ENCODE measurements around the gene USP25. TPM values are rescaled to one million over a fixed set of nuclear protein-coding genes. Genes with fewer than 3 reads are reported as not detected.

USP25 gene
- total RNA-seq, 1 experiment from 2014 or later = 26.1 TPM

DNA sequence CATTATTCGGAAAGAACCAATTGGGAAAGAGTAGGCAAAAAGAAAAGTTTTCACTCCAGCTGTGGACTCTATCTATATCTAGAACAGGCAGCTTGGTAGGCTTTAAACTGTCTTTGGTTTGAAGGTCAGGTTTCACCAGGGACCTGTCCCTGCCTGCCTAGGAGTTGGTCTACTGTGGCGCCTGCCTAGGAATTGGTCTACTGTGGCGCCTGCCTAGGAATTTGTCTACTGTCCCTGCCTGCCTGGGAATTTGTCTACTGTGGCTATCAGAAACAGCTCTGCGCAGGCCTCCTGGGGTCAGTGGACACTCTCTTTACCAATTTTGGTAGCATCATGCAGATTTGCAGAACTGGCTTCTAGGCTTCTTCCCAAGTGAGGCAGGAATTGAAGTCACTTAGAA is 13.8 kb downstream of the USP25 start:
- TF ChIP-seq CTCF (IDR thresholded peaks at IDR 0.05) (no peak), POLR2AphosphoS5 (IDR thresholded peaks at IDR 0.05; ENCODE audit: low read depth, low read length) (no peak), REST (IDR thresholded peaks at IDR 0.05; ENCODE audit: insufficient read depth in 1 of 2, low read depth in 2 of 2, low read length in 1 of 2) (no peak), TCF7L2 (IDR thresholded peaks at IDR 0.05; ENCODE audit: low read depth, low read length) (no peak), SIN3A (IDR thresholded peaks at IDR 0.05; ENCODE audit: borderline replicate concordance, insufficient read depth, low read depth, low read length) (no peak)
- ChIA-PET CTCF (no interaction called here), POLR2A (no interaction called here)
- intact Hi-C loops (cut with micrococcal nuclease; ENCODE audit: unreplicated experiment) (no loop called here), in situ Hi-C loops (cut with HindIII; ENCODE audit: low pct_unique_long_range_greater_than_20kb, low sequenced_read_pairs) (no loop called here)
- Histone ChIP-seq H3K36me3 (ENCODE audit: control insufficient read depth, insufficient read depth, low read length) (no peaks in the 10 kb centered on the region), H3K4me3 (ENCODE audit: low read depth in 2 of 2, low read length in 2 of 2) (no peak overlapping the region), H3K27ac (ENCODE audit: low read length) (no peak overlapping the region), H3K9me3 (ENCODE audit: control insufficient read depth, insufficient read depth, low read depth, low read length) (no peaks in the 10 kb centered on the region), H3K4me1 (ENCODE audit: control insufficient read depth, insufficient read depth, low read length) (peaks cover 15% of the 10 kb centered on the region), H3K27me3 (ENCODE audit: control insufficient read depth, insufficient read depth, low read length) (no peaks in the 10 kb centered on the region)
- no TSS peak for BruUV-seq (replicated peaks)
- DNase-seq (ENCODE audit: low read depth, low spot score) = no peak
- ATAC-seq = no peak

DNA sequence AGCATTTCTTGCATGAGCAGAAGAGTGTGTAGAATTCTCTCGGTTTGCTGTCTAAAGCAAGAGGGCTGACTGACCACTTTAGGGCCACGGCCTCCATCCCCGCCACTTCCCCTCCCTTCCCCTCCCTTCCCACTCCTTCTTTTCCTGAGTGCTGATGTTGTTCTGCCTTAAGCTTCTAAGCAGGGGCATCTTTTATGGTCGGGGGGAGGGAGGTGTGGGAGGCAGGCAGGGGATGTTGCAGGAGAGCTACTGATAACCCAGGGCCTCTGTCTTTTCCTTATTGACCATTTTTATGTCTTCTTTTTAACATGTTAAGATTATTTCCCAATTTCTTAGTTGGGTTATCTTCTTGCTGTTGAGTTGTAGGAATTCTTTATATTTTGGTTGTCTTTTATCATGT is 15.1 kb downstream of the USP25 start:
- ChIA-PET POLR2A (no interaction called here), CTCF (no interaction called here)
- Histone ChIP-seq H3K4me3 (ENCODE audit: low read depth in 2 of 2, low read length in 2 of 2) (no peak overlapping the region), H3K9me3 (ENCODE audit: control insufficient read depth, insufficient read depth, low read depth, low read length) (no peaks in the 10 kb centered on the region), H3K4me1 (ENCODE audit: control insufficient read depth, insufficient read depth, low read length) (peaks cover 7% of the 10 kb centered on the region), H3K27ac (ENCODE audit: low read length) (no peak overlapping the region), H3K36me3 (ENCODE audit: control insufficient read depth, insufficient read depth, low read length) (no peaks in the 10 kb centered on the region), H3K27me3 (ENCODE audit: control insufficient read depth, insufficient read depth, low read length) (no peaks in the 10 kb centered on the region)
- ATAC-seq (no peak), DNase-seq (ENCODE audit: low read depth, low spot score) (no peak)
- BruUV-seq (replicated peaks) = no TSS peak
- in situ Hi-C loops (cut with HindIII; ENCODE audit: low pct_unique_long_range_greater_than_20kb, low sequenced_read_pairs) = no loop called here
- TF ChIP-seq CTCF (IDR thresholded peaks at IDR 0.05) (no peak), REST (IDR thresholded peaks at IDR 0.05; ENCODE audit: insufficient read depth in 1 of 2, low read depth in 2 of 2, low read length in 1 of 2) (no peak), POLR2AphosphoS5 (IDR thresholded peaks at IDR 0.05; ENCODE audit: low read depth, low read length) (no peak), SIN3A (IDR thresholded peaks at IDR 0.05; ENCODE audit: borderline replicate concordance, insufficient read depth, low read depth, low read length) (no peak), TCF7L2 (IDR thresholded peaks at IDR 0.05; ENCODE audit: low read depth, low read length) (no peak)
- intact Hi-C loops (cut with micrococcal nuclease; ENCODE audit: unreplicated experiment) = no loop called here

Measured in Panc1 (cell line).